Measurements from ENCODE around the gene GNG12. TPM values are rescaled to one million over a fixed set of nuclear protein-coding genes. Genes with fewer than 3 reads are reported as not detected.

GNG12 gene
- polyA plus RNA-seq, 2 donors, result 21.8 to 38.8 TPM

- peaks cover 0 to 4% of the 10 kb centered on the region in 2 donors for H3K36me3 ChIP-seq (ENCODE audit: control insufficient read depth in 2 of 2, insufficient read depth in 2 of 2, low read length in 1 of 2)
- H3K4me3 ChIP-seq (ENCODE audit: low read depth in 1 of 2, low read length in 2 of 2), result no peak overlapping the region
- H3K27me3 ChIP-seq (ENCODE audit: control insufficient read depth in 1 of 2, insufficient read depth in 2 of 2, low read length in 2 of 2), result no peaks in the 10 kb centered on the region
- WGBS, 2 donors, result 78 to 80% methylated on average over 3 of the region's 3 CpGs
- peak overlapping the region in 1 of 2 donors; percentile 9 for H3K27ac ChIP-seq (ENCODE audit: low read depth in 2 of 2, low read length in 1 of 2)
- no peaks in the 10 kb centered on the region for H3K9me3 ChIP-seq (ENCODE audit: control insufficient read depth in 2 of 2, insufficient read depth in 1 of 2, low read depth in 1 of 2, low read length in 1 of 2)
- no peaks in the 10 kb centered on the region for H3K4me1 ChIP-seq (ENCODE audit: control insufficient read depth in 2 of 2, insufficient read depth in 2 of 2, low read length in 1 of 2)
These were observed 144.6 kb downstream of the GNG12 start for GRCh38 chr1:67688526-67689219.

GRCh38 chr1:67687649-67688048 lies 145.6 kb downstream of the GNG12 start:
- Histone ChIP-seq H3K4me1 (ENCODE audit: control insufficient read depth in 2 of 2, insufficient read depth in 2 of 2, low read length in 1 of 2) (no peaks in the 10 kb centered on the region), H3K36me3 (ENCODE audit: control insufficient read depth in 2 of 2, insufficient read depth in 2 of 2, low read length in 1 of 2) (peaks cover 0 to 4% of the 10 kb centered on the region in 2 donors), H3K9me3 (ENCODE audit: control insufficient read depth in 2 of 2, insufficient read depth in 1 of 2, low read depth in 1 of 2, low read length in 1 of 2) (no peaks in the 10 kb centered on the region), H3K27ac (ENCODE audit: low read depth in 2 of 2, low read length in 1 of 2) (no peak overlapping the region), H3K27me3 (ENCODE audit: control insufficient read depth in 1 of 2, insufficient read depth in 2 of 2, low read length in 2 of 2) (no peaks in the 10 kb centered on the region), H3K4me3 (ENCODE audit: low read depth in 1 of 2, low read length in 2 of 2) (peak overlapping the region in 1 of 2 donors; percentile 90)
- WGBS, 2 donors, result 47 to 51% methylated on average over 4 of the region's 4 CpGs

- Histone ChIP-seq H3K27me3 (ENCODE audit: control insufficient read depth in 1 of 2, insufficient read depth in 2 of 2, low read length in 2 of 2) (no peaks in the 10 kb centered on the region), H3K9me3 (ENCODE audit: control insufficient read depth in 2 of 2, insufficient read depth in 1 of 2, low read depth in 1 of 2, low read length in 1 of 2) (no peaks in the 10 kb centered on the region), H3K27ac (ENCODE audit: low read depth in 2 of 2, low read length in 1 of 2) (peak overlapping the region in 1 of 2 donors; percentile 40), H3K4me1 (ENCODE audit: control insufficient read depth in 2 of 2, insufficient read depth in 2 of 2, low read length in 1 of 2) (no peaks in the 10 kb centered on the region), H3K36me3 (ENCODE audit: control insufficient read depth in 2 of 2, insufficient read depth in 2 of 2, low read length in 1 of 2) (peaks cover 0 to 4% of the 10 kb centered on the region in 2 donors), H3K4me3 (ENCODE audit: low read depth in 1 of 2, low read length in 2 of 2) (peak overlapping the region in 1 of 2 donors; percentile 90)
- 40 to 54% methylated on average over 3 of the region's 3 CpGs for WGBS, 2 donors
These were observed 146.1 kb downstream of the GNG12 start for GRCh38 chr1:67687198-67687545.

GRCh38 chr1:67686267-67687197 lies 146.7 kb downstream of the GNG12 start:
- H3K4me1 ChIP-seq (ENCODE audit: control insufficient read depth in 2 of 2, insufficient read depth in 2 of 2, low read length in 1 of 2), result no peaks in the 10 kb centered on the region

GRCh38 chr1:67685558-67686266 lies 147.6 kb downstream of the GNG12 start:
- Histone ChIP-seq H3K9me3 (ENCODE audit: control insufficient read depth in 2 of 2, insufficient read depth in 1 of 2, low read depth in 1 of 2, low read length in 1 of 2) (no peaks in the 10 kb centered on the region), H3K27me3 (ENCODE audit: control insufficient read depth in 1 of 2, insufficient read depth in 2 of 2, low read length in 2 of 2) (no peaks in the 10 kb centered on the region), H3K4me1 (ENCODE audit: control insufficient read depth in 2 of 2, insufficient read depth in 2 of 2, low read length in 1 of 2) (no peaks in the 10 kb centered on the region), H3K27ac (ENCODE audit: low read depth in 2 of 2, low read length in 1 of 2) (peak overlapping the region; percentile 99 to 100), H3K36me3 (ENCODE audit: control insufficient read depth in 2 of 2, insufficient read depth in 2 of 2, low read length in 1 of 2) (peaks cover 0 to 4% of the 10 kb centered on the region in 2 donors), H3K4me3 (ENCODE audit: low read depth in 1 of 2, low read length in 2 of 2) (peak overlapping the region; percentile 90 to 100)
- 0 to 1% methylated on average over 55 to 65 of the region's 65 CpGs for WGBS, 2 donors

More at GRCh38 chr1:67686267-67687197, 146.7 kb downstream of the GNG12 start:
- Histone ChIP-seq H3K9me3 (ENCODE audit: control insufficient read depth in 2 of 2, insufficient read depth in 1 of 2, low read depth in 1 of 2, low read length in 1 of 2) (no peaks in the 10 kb centered on the region), H3K27me3 (ENCODE audit: control insufficient read depth in 1 of 2, insufficient read depth in 2 of 2, low read length in 2 of 2) (no peaks in the 10 kb centered on the region), H3K27ac (ENCODE audit: low read depth in 2 of 2, low read length in 1 of 2) (peak overlapping the region; percentile 99 to 100), H3K4me3 (ENCODE audit: low read depth in 1 of 2, low read length in 2 of 2) (peak overlapping the region; percentile 90 to 100), H3K36me3 (ENCODE audit: control insufficient read depth in 2 of 2, insufficient read depth in 2 of 2, low read length in 1 of 2) (peaks cover 0 to 4% of the 10 kb centered on the region in 2 donors)
- WGBS, 2 donors, result 0% methylated on average over 43 of the region's 43 CpGs

- Histone ChIP-seq H3K27me3 (ENCODE audit: control insufficient read depth in 1 of 2, insufficient read depth in 2 of 2, low read length in 2 of 2) (no peaks in the 10 kb centered on the region), H3K9me3 (ENCODE audit: control insufficient read depth in 2 of 2, insufficient read depth in 1 of 2, low read depth in 1 of 2, low read length in 1 of 2) (no peaks in the 10 kb centered on the region), H3K4me3 (ENCODE audit: low read depth in 1 of 2, low read length in 2 of 2) (peak within 1 kb of the TSS; percentile 90 to 100), H3K27ac (ENCODE audit: low read depth in 2 of 2, low read length in 1 of 2) (peak within 1 kb of the TSS; percentile 99 to 100), H3K36me3 (ENCODE audit: control insufficient read depth in 2 of 2, insufficient read depth in 2 of 2, low read length in 1 of 2) (peaks cover 0 to 4% of the 10 kb centered on the region in 2 donors), H3K4me1 (ENCODE audit: control insufficient read depth in 2 of 2, insufficient read depth in 2 of 2, low read length in 1 of 2) (no peaks in the 10 kb centered on the region)
- 0% methylated on average over 30 to 39 of the region's 39 CpGs for WGBS, 2 donors
These were observed 148.2 kb downstream of the GNG12 start, which contains the start of gene GADD45A for GRCh38 chr1:67685067-67685557. Gene GADD45A (plus strand): TSS chr1:67685201. CDS start chr1:67685495, 294 bp downstream.

- no peaks in the 10 kb centered on the region for H3K4me1 ChIP-seq (ENCODE audit: control insufficient read depth in 2 of 2, insufficient read depth in 2 of 2, low read length in 1 of 2)
- H3K27me3 ChIP-seq (ENCODE audit: control insufficient read depth in 1 of 2, insufficient read depth in 2 of 2, low read length in 2 of 2), result no peaks in the 10 kb centered on the region
- H3K36me3 ChIP-seq (ENCODE audit: control insufficient read depth in 2 of 2, insufficient read depth in 2 of 2, low read length in 1 of 2), result peaks cover 0 to 4% of the 10 kb centered on the region in 2 donors
- H3K4me3 ChIP-seq (ENCODE audit: low read depth in 1 of 2, low read length in 2 of 2), result peak overlapping the region in 1 of 2 donors; percentile 17
- WGBS, 2 donors, result 0% methylated on average over 20 of the region's 20 CpGs
- peak overlapping the region; percentile 60 to 82 for H3K27ac ChIP-seq (ENCODE audit: low read depth in 2 of 2, low read length in 1 of 2)
- H3K9me3 ChIP-seq (ENCODE audit: control insufficient read depth in 2 of 2, insufficient read depth in 1 of 2, low read depth in 1 of 2, low read length in 1 of 2), result no peaks in the 10 kb centered on the region
These were observed 148.7 kb downstream of the GNG12 start for GRCh38 chr1:67684526-67685066.

- Histone ChIP-seq H3K4me1 (ENCODE audit: control insufficient read depth in 2 of 2, insufficient read depth in 2 of 2, low read length in 1 of 2) (no peaks in the 10 kb centered on the region), H3K27ac (ENCODE audit: low read depth in 2 of 2, low read length in 1 of 2) (peak overlapping the region; percentile 60 to 82), H3K36me3 (ENCODE audit: control insufficient read depth in 2 of 2, insufficient read depth in 2 of 2, low read length in 1 of 2) (peaks cover 0 to 4% of the 10 kb centered on the region in 2 donors), H3K4me3 (ENCODE audit: low read depth in 1 of 2, low read length in 2 of 2) (peak overlapping the region in 1 of 2 donors; percentile 17), H3K27me3 (ENCODE audit: control insufficient read depth in 1 of 2, insufficient read depth in 2 of 2, low read length in 2 of 2) (no peaks in the 10 kb centered on the region), H3K9me3 (ENCODE audit: control insufficient read depth in 2 of 2, insufficient read depth in 1 of 2, low read depth in 1 of 2, low read length in 1 of 2) (no peaks in the 10 kb centered on the region)
- 12 to 14% methylated on average over 8 of the region's 8 CpGs for WGBS, 2 donors
These were observed 149.3 kb downstream of the GNG12 start for GRCh38 chr1:67683766-67684525.

Measured in esophagus (tissue), 2 donors.